Panc1 (cell line): ENCODE data around the gene ARFIP1. TPM values are rescaled to one million over a fixed set of nuclear protein-coding genes. Genes with fewer than 3 reads are reported as not detected.

Experiments used
- ATAC-seq: fragments of 200-7000 bp; cut with Tn5 transposase; 2 replicates; pipeline ENCODE4 v1.9.1; 2020; ENCODE audit warnings: mild to moderate bottlenecking, moderate library complexity
- BruUV-seq: library from RNA; stranded (reverse); fragments of 400-500 nt; replicated peaks from 2 replicates; lab custom pipeline; 2021; lab: Mats Ljungman, UMichigan
- CTCF ChIA-PET: fragments of 300-600 bp; sonication (Branson Sonifier 250); formaldehyde crosslinking; loops from one replicate; lab custom pipeline; 2022; ENCODE audit warnings: antibody characterized with exemption; lab: Charles Lee
- POLR2A ChIA-PET: fragments of 300-600 bp; sonication (Branson Sonifier 250); formaldehyde crosslinking; loops from one replicate; lab custom pipeline; 2022; ENCODE audit warnings: antibody characterized with exemption; lab: Charles Lee
- DNase-seq: peaks from one replicate; pipeline ENCODE4 v3.0.0-alpha.2; 2010; ENCODE audit warnings: low read depth, low spot score
- H3K27ac ChIP-seq: 2 replicates; pipeline ENCODE4 v1.5.1; 2011; ENCODE audit warnings: mild to moderate bottlenecking, low read length, inconsistent platforms
- H3K27me3 ChIP-seq: fragments of 200-500 bp; sonication (Bioruptor generic); 2 replicates; pipeline ENCODE4 v1.6.0; 2014; ENCODE audit warnings: low read length, inconsistent platforms; ENCODE audit not compliant: control insufficient read depth, insufficient read depth
- H3K36me3 ChIP-seq: fragments of 200-500 bp; sonication (Bioruptor generic); 2 replicates; pipeline ENCODE4 v1.5.1; 2014; ENCODE audit warnings: inconsistent platforms, mild to moderate bottlenecking, low read length, moderate library complexity; ENCODE audit not compliant: control insufficient read depth, insufficient read depth
- H3K4me1 ChIP-seq: 2 replicates; pipeline ENCODE4 v1.5.1; 2011; ENCODE audit warnings: inconsistent platforms, mild to moderate bottlenecking, low read length, moderate library complexity; ENCODE audit not compliant: control insufficient read depth, insufficient read depth
- H3K4me3 ChIP-seq, 2 experiments: 2 replicates each; pipeline ENCODE4 v1.5.1; 2011 to 2012; ENCODE audit warnings: low read depth in 2 of 2, low read length in 2 of 2, mild to moderate bottlenecking in 2 of 2, inconsistent platforms in 1 of 2, moderate library complexity in 1 of 2
- H3K9me3 ChIP-seq: fragments of 200-500 bp; sonication (Bioruptor generic); 2 replicates; pipeline ENCODE4 v1.5.1; 2014; ENCODE audit warnings: low read depth, mild to moderate bottlenecking, inconsistent platforms, low read length, moderate library complexity; ENCODE audit not compliant: control insufficient read depth, insufficient read depth
- POLR2AphosphoS5 ChIP-seq: IDR thresholded peaks from 2 replicates; pipeline ENCODE4 v1.6.1; 2012; ENCODE audit warnings: mild to moderate bottlenecking, low read depth, low read length, moderate library complexity
- SIN3A ChIP-seq: IDR thresholded peaks from 2 replicates; pipeline ENCODE4 v1.6.1; 2012; ENCODE audit warnings: low read depth, mild to moderate bottlenecking, low read length, moderate library complexity, borderline replicate concordance; ENCODE audit not compliant: insufficient read depth
- TCF7L2 ChIP-seq: IDR thresholded peaks from 2 replicates; pipeline ENCODE4 v1.6.1; 2011; ENCODE audit warnings: mild to moderate bottlenecking, low read depth, low read length, inconsistent platforms
- in situ Hi-C: cut with HindIII; loops from 2 replicates; pipeline ENCODE4 v1.10.0; 2016; ENCODE audit warnings: low sequenced_read_pairs, low pct_unique_long_range_greater_than_20kb
- intact Hi-C: fragments of 100-400 bp; cut with micrococcal nuclease; formaldehyde crosslinking; loops from one replicate; pipeline ENCODE4 v1.10.0; 2022; ENCODE audit not compliant: unreplicated experiment
- total RNA-seq: library from RNA; stranded (reverse); gene quantifications from one replicate; pipeline ENCODE4 v1.2.1, GENCODE V29; 2021; ENCODE audit not compliant: unreplicated experiment
- TF ChIP-seq, protein P1 (sequence below), 2 experiments: IDR thresholded peaks; 2 replicates each; pipeline ENCODE4 v1.6.1; 2011 to 2012; ENCODE audit warnings: low read depth in 2 of 2, control low read depth in 1 of 2, low read length in 1 of 2, mild to moderate bottlenecking in 1 of 2, moderate library complexity in 1 of 2; ENCODE audit not compliant: insufficient read depth in 1 of 2
- TF ChIP-seq, protein P2 (sequence below): fragments of 450-650 bp; IDR thresholded peaks from 2 replicates; pipeline ENCODE4 v1.5.1; 2017; ENCODE audit warnings: mild to moderate bottlenecking

The ARFIP1 gene
- total RNA-seq, 1 experiment from 2014 or later = 22.2 TPM

DNA sequence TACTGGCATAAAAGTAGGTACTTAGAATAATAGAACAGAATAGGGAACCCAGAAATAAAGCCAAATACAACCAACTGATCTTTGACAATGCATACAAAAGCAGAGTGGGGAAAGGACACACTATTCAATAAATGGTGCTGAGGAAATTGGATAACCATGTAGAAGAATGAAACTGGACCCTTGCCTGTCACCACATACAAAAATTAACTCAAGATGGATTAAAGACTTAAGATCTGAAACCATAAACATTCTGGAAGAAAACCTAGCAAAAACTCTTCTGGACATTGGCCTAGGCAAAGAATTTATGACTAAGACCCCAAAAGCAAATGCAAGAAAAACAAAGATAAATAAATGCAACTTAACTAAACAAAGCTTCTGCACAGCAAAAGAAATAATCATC lies 45.6 kb downstream of the ARFIP1 start:
- Histone ChIP-seq H3K36me3 (no peaks in the 10 kb centered on the region), H3K4me3 (no peak overlapping the region), H3K4me1 (no peaks in the 10 kb centered on the region), H3K27me3 (no peaks in the 10 kb centered on the region), H3K27ac (no peak overlapping the region), H3K9me3 (no peaks in the 10 kb centered on the region)
- no peak for TF ChIP-seq POLR2AphosphoS5
- TF ChIP-seq, protein P1, sequence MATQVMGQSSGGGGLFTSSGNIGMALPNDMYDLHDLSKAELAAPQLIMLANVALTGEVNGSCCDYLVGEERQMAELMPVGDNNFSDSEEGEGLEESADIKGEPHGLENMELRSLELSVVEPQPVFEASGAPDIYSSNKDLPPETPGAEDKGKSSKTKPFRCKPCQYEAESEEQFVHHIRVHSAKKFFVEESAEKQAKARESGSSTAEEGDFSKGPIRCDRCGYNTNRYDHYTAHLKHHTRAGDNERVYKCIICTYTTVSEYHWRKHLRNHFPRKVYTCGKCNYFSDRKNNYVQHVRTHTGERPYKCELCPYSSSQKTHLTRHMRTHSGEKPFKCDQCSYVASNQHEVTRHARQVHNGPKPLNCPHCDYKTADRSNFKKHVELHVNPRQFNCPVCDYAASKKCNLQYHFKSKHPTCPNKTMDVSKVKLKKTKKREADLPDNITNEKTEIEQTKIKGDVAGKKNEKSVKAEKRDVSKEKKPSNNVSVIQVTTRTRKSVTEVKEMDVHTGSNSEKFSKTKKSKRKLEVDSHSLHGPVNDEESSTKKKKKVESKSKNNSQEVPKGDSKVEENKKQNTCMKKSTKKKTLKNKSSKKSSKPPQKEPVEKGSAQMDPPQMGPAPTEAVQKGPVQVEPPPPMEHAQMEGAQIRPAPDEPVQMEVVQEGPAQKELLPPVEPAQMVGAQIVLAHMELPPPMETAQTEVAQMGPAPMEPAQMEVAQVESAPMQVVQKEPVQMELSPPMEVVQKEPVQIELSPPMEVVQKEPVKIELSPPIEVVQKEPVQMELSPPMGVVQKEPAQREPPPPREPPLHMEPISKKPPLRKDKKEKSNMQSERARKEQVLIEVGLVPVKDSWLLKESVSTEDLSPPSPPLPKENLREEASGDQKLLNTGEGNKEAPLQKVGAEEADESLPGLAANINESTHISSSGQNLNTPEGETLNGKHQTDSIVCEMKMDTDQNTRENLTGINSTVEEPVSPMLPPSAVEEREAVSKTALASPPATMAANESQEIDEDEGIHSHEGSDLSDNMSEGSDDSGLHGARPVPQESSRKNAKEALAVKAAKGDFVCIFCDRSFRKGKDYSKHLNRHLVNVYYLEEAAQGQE (IDR thresholded peaks at IDR 0.05; ENCODE audit: insufficient read depth in 1 of 2, low read depth in 2 of 2, low read length in 1 of 2) = no peak
- TF ChIP-seq TCF7L2 = no peak
- TF ChIP-seq, protein P2, sequence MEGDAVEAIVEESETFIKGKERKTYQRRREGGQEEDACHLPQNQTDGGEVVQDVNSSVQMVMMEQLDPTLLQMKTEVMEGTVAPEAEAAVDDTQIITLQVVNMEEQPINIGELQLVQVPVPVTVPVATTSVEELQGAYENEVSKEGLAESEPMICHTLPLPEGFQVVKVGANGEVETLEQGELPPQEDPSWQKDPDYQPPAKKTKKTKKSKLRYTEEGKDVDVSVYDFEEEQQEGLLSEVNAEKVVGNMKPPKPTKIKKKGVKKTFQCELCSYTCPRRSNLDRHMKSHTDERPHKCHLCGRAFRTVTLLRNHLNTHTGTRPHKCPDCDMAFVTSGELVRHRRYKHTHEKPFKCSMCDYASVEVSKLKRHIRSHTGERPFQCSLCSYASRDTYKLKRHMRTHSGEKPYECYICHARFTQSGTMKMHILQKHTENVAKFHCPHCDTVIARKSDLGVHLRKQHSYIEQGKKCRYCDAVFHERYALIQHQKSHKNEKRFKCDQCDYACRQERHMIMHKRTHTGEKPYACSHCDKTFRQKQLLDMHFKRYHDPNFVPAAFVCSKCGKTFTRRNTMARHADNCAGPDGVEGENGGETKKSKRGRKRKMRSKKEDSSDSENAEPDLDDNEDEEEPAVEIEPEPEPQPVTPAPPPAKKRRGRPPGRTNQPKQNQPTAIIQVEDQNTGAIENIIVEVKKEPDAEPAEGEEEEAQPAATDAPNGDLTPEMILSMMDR = no peak
- no peak for TF ChIP-seq SIN3A
- ChIA-PET POLR2A (no interaction called here), CTCF (no interaction called here)
- DNase-seq (no peak), ATAC-seq (no peak)
- in situ Hi-C loops (no loop called here), intact Hi-C loops (no loop called here)
- BruUV-seq = no TSS peak

DNA sequence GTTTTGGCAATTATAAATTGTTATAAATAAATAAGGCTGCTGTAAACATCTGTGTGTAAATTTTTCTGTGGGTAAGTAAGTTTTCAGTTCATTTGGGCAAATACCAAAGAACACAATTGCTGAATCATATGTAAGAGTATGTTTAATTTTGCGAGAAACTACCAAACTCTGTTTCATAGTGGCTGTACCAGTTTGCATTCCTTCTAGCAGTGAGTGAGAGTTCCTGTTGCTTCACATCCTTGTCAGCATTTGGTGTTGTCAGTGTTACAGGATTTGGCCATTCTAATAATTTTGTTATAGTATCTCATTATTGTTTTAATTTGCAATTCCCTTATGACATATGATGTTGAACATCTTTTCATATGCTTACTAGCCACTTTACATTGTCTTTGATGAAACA lies 48.4 kb downstream of the ARFIP1 start:
- CTCF ChIA-PET = no interaction called here
- no peaks in the 10 kb centered on the region for H3K36me3 ChIP-seq
- no peaks in the 10 kb centered on the region for H3K27me3 ChIP-seq
- H3K4me1 ChIP-seq = no peaks in the 10 kb centered on the region
- no TSS peak for BruUV-seq
- intact Hi-C loops (no loop called here), in situ Hi-C loops (no loop called here)
- H3K4me3 ChIP-seq = no peak overlapping the region
- H3K9me3 ChIP-seq = no peaks in the 10 kb centered on the region
- TF ChIP-seq, protein P1 (IDR thresholded peaks at IDR 0.05; ENCODE audit: insufficient read depth in 1 of 2, low read depth in 2 of 2, low read length in 1 of 2) = no peak
- no peak for TF ChIP-seq TCF7L2
- TF ChIP-seq, protein P2 = no peak
- TF ChIP-seq POLR2AphosphoS5 = no peak
- TF ChIP-seq SIN3A = no peak
- POLR2A ChIA-PET = no interaction called here
- no peak overlapping the region for H3K27ac ChIP-seq
- no peak for ATAC-seq
- no peak for DNase-seq
